ENCODE measurements around the gene SLC9A8.
A peak's percentile ranks its signal among the peaks of the same experiment; 100 is the strongest.
"Not testable (repeated sequence)": the region's sequence is repeated elsewhere in the genome, so short reads cannot be mapped to it uniquely, and the experiment has no call there.

Gene SLC9A8, protein sequence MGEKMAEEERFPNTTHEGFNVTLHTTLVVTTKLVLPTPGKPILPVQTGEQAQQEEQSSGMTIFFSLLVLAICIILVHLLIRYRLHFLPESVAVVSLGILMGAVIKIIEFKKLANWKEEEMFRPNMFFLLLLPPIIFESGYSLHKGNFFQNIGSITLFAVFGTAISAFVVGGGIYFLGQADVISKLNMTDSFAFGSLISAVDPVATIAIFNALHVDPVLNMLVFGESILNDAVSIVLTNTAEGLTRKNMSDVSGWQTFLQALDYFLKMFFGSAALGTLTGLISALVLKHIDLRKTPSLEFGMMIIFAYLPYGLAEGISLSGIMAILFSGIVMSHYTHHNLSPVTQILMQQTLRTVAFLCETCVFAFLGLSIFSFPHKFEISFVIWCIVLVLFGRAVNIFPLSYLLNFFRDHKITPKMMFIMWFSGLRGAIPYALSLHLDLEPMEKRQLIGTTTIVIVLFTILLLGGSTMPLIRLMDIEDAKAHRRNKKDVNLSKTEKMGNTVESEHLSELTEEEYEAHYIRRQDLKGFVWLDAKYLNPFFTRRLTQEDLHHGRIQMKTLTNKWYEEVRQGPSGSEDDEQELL

DNA sequence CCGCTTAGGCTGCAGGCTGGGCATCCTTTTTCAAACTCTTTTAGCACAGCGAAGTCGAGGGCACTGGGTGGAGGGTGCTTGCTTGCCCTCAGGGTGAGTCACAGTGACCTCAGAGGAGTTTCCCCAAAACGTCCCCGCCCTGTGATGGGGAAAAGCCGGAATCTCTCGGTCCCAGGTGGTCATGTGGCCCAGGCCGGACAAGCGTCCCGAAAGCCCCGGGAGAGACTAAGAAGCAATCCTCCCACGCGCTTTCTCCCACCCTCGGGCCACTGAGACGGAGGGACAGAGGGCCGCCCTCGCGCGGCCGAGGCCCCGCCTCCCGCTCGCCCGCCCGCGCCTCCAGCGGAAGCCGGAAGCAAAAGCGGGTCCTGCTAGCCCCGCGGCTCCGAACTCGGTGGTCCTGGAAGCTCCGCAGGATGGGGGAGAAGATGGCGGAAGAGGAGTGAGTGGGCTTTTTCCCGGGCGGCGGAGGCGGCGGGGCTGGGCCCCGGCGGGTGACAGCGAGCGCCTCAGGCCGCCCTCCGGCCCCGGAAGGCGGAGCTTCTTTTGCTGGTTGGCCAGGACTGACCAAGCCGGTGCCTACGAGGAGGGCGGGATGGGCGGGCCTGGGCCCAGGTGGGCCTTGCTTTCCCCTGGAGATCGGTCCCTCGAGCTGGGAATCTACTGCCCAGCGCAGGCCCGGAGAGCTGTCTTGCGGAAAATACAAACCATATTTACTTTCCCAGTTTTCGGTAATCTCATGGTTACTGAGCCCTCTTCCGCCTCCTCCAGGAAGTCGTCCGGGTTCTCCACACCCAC is at the start of gene SLC9A8:
TSS of gene SLC9A8 (plus strand) at position 322 of the 798 bp plus-strand sequence. CDS start at position 417, 95 bp downstream.
- H3K4me3 ChIP-seq (ENCODE audit: low read depth, low read length), result peak within 1 kb of the TSS; percentile 85

DNA sequence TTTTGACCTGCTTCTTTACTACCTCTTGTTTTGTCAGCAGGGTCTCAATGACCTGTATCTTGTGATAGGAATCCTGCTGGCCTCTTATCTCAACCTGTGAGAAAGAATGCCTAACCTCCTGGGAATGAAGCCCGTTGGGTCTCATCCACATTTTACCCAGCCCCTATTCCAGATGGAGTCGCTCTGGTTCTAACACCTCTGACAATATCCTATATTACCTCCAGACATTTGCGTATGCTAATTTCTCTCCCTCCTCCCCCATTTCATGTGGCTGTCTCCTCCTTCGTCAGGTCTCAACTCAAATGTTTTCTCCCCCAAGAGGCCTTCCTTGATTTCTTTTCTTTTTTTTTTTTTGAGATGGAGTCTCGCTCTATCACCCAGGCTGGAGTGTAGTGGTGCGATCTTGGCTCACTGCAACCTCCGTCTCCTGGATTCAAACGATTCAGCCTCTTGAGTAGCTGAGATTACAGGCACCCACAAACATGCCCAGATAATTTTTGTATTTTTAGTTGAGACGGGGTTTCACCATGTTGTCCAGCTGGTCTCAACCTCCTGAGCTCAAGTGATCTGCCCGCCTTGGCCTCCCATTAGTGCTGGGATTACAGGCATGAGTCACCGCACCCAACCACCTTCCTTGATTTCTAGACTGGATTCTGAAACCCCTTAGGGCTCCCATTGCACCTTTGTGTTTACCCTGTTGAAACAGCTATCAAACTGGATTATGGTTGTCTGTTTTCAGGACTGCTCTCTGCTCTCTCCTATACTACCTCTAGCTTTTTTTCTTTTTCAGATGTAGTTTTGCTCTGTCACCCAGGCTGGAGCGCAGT is 49.5 kb upstream of the SLC9A8 start:
- no peak overlapping the region for H3K4me3 ChIP-seq (ENCODE audit: low read depth, low read length)

DNA sequence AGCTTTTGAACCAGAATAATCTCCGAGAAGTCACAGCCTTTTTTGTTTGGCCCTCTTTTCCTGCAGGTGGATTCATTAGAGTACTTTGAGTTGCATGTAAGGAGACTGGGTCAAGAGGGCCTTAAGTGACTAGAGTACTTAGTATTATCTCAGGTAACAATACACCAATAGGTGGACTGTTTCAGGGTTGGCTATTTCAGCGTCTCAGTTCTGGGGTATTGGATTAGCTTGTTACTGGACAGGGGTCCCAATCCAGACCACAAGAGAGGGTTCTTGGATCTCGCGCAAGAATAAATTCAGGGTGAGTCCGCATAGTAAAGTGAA is 47.3 kb upstream of the SLC9A8 start:
- no peak overlapping the region for H3K4me3 ChIP-seq (ENCODE audit: low read depth, low read length)

DNA sequence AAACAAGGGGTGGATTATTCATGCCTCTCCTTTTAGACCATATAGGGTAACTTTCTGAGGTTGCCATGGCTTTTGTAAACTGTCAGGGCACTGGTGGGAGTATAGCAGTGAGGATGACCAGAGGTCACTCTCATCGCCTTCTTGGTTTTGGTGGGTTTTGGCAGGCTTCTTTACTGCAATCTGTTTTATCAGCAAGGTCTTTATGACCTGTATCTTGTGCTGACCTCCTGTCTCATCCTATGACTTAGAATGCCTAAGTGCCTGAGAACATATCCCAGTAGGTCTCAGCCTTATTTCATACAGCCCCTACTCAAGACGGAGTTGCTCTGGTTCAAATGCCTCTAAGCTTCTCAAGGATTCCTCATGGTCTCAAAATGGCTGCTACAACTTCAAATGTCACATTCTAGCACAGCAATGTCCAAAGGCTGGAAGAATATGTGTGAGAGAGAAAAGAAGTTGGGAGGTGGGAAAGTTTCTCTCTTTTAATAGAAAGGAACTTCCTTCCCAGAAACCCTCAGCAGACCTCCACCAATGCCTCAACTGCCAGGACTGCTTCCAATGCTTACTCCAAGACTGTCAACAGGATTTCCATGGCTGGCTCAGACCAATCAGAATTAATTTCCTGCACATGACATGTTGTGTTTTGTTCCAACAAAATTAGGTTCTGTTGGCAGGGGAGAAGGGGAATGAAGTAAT is 46.6 kb upstream of the SLC9A8 start:
- H3K4me3 ChIP-seq (ENCODE audit: low read depth, low read length), result no peak overlapping the region

DNA sequence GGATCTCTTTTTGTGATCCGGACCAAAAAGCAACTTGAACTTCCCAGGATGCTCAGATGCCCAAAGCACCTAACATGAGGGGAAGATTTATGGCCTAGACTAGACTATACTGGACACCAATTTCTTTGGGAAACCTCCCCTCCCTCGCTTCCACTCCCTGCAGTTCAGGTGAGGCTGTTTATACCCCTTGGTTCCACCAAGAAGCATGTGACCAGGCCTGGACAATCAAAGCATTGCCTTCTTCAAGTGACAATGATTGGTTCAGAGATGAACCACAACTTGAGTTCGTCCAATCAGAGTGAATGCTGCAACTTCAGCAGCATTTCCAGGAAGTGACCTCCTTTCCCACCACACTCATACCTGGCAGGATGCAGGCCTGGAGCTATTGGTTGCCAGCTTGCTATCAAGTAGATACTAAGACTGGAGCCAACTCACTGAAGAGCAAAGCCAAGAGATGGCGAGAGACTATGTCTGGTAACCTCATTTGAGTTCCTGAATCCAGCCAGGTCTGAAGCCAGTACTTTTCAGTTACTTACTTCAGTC is 45.6 kb upstream of the SLC9A8 start:
- H3K4me3 ChIP-seq (ENCODE audit: low read depth, low read length), result no peak overlapping the region

DNA sequence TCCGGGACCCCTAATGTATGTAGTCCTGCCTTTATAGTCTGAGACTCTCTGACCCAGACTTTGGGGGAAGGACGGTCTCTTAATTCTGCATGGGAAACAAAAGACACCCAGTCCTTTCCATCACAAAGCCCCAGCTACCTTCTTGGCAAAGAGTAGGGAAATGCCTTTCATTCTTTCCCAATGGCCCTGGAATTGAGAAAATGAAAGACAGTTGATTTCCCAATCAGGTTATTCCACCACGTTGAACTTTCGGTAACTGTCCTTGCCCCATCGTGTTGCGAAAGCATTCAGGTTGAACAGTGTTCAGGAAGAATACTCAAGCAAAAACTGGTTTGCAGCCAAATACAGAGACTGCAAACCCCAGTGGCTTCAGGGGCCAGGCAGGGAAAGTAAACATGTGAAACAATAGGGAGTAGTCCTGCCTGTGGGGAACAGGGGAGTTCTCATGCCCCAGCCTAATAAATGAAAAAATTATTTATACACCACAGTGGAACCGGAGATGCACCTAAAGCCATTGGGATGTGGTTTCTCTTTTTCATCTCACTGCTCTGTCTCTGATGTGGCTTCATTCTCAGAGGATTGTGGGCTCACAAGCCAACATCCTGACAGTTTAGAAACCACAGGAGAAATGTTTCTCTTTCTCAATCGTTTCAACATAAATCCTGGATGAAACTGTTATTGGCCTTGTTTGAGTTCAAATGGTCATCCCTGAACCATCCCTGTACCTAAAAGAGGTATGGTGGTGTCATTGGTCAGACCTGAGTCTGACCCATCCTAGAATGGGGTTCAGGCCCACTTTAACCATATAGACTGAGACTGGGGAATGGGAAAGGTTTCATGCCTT is 44.2 kb upstream of the SLC9A8 start:
- no peak overlapping the region for H3K4me3 ChIP-seq (ENCODE audit: low read depth, low read length)

DNA sequence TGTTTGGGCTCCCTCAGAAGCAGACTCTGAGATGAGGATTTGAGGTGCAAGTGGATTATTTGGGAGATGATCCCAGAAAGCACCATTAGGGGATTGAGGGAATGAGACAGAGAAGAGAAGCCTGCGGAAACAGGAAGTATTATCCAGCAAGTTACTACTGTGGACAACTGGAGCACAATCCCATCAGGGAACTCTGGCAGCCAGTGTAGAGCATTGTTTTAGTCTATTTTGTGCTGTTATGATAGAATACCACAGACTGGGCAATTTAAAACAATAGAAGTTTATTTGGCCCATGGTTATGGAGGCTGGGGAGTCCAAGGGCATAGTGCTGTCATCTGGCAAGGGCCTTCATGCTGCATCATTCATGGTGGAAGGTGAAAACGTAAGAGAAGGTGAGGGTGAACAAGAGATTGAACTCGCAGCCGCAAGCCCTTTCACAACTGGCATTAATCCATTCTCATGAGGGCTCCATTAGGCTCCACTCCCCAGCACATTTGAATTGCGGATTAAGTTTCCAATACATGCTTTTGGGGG is 43.5 kb upstream of the SLC9A8 start:
- no peak overlapping the region for H3K4me3 ChIP-seq (ENCODE audit: low read depth, low read length)

DNA sequence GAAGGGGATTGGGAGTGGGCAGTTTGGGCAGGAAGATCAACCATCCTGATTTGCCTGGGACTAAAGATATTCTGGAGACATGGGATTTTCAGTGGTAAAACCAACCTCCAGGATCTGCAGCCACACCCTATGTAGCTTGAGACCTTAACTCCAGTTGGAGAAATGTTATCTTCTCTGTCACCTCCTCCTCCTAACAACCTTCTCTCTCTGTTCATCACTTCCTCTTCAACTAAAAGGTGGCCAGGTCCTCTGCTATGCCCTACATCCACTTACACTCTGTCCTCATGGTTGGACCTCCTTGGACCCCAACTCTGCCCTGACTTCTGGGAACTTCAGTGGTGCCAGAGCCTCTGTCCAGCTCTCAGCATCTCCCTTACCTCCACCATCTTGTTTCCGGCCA is 42.0 kb upstream of the SLC9A8 start:
- no peak overlapping the region for H3K4me3 ChIP-seq (ENCODE audit: low read depth, low read length)

DNA sequence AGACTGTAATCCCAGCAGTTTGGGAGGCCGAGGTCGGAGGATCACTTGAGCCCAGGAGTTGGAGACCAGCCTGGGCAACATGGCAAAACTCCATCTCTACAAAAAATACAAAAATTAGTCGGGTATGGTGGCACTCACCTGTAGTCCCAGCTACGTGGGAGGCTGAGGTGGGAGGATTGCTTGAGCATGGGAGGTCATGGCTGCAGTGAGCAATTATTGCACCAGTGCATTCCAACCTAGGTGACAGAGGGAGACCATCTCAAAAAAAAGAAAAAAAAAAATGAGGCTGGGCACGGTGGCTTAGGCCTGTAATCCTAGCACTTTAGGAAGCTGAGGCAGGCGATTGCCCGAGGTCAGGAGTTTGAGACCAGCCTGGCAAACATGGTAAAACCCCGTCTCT is 38.4 kb upstream of the SLC9A8 start:
- H3K4me3 ChIP-seq (ENCODE audit: low read depth, low read length), result not testable (repeated sequence)

DNA sequence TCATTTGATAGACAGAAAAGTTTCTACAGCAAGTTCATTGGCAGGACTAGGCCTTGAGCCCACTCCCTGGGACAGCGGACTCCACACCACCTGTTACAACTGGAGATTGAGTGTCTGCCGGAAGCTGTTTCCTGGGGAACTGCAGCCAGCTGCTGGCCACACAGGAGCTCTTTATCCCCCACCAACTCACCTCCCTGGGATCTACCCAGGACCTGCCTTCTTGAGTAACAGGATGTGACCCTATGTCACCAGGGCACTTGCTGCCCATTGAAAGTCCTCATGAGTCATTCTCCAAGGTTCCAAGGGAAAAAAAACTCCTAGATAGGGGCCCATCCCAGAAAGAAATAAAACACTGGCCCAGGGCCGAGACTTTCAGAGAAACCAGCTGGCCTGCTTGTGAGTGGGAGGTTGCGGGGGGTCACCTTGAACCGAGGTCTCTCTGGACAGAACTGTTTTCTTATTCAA is 37.4 kb upstream of the SLC9A8 start:
- H3K4me3 ChIP-seq (ENCODE audit: low read depth, low read length), result no peak overlapping the region

DNA sequence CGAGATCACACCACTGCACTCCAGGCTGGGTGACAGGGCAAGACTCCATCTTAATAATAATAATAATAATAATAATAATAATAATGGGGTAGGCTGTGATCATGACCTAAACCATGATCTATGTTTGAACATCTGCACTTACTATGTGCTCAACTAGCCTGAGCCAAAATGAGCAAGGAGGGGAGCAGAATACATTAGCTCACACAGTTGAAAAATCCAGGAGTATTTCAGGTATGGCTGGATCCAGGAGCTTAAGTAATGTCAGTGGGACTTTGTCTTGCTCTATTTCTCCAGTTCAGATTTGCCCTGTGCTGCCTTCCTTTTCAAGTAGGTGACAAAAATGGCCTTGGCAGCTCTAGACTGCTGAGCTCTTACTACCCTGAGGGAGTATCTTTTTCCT is 32.7 kb upstream of the SLC9A8 start:
- no peak overlapping the region for H3K4me3 ChIP-seq (ENCODE audit: low read depth, low read length)

DNA sequence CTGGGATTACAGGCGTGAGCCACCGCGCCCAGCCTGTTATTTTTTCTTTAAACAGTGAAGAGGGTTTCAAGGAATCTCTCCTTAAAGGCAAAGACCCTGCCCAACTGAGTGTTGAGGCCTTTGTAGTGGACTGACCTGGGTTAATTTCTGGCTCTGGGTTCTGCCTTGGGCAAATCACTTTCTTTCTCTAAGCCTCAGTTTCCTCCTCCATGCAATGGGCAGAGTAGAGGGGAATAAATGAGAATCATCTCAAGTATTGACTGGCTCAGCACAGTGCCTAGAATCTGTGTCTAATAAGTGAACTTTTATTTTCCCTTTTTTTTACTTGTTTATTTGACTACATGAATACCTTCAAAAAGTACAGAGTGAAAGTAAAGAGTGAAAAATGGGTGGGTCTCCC is 31.0 kb upstream of the SLC9A8 start:
- no peak overlapping the region for H3K4me3 ChIP-seq (ENCODE audit: low read depth, low read length)

DNA sequence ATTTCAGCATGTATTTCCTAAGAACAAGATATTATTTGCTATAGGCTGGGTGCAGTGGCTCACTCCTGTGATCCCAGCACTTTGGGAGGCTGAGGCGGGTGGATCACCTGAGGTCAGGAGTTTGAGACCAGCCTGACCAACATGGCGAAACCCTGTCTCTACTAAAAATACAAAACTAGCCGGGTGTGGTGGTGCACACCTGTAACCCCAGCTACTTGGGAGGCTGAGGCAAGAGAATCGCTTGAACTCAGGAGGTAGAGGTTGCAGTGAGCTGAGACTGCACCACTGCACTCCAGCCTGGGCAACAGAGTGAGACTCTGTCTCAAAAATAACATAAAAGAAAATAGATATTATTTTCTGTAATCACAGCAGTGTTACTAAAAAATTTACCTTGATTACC is 30.2 kb upstream of the SLC9A8 start:
- H3K4me3 ChIP-seq (ENCODE audit: low read depth, low read length), result not testable (repeated sequence)

DNA sequence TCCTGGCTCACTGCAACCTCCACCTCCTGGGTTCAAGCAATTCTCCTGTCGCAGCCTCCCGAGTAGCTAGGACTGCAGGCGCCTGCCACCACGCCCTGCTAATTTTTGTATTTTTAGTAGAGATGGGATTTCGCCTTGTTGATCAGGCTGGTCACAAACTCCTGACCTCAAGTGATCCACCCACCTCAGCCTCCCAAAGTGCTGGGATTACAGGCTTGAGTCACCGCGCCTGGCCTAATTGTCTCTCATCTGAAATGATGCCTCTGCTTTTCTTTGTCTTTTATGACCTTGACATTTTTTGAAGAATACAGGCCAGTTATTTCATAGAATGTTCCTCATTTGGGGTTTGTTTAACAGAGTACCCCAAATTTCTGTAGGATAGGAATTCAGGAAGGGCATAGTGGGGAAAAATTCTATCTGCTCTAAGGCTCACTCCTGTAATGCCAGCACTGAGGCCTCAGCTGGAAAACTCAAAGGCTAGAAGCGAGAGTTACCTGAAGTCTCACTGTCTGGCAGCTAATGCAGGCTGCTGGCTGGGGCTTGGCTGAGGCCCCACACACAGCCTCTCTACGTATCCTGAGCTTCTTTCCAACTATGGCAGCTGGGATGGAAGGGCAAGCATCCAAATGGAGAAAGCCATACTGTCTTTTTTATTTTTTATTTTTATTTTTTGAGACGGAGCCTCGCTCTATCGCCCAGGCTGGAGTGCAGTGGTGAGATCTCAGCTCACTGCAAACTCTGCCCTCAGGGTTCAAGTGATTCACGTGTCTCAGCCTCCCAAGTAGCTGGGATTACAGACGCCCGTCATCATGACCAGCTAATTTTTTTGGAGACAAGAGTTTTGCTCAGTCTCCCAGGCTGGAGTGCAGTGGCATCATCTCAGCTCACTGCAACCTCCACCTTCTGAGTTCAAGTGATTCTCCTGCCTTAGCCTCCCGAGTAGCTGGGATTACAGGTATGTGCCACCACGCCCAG is 29.3 kb upstream of the SLC9A8 start:
- H3K4me3 ChIP-seq (ENCODE audit: low read depth, low read length), result not testable (repeated sequence)

DNA sequence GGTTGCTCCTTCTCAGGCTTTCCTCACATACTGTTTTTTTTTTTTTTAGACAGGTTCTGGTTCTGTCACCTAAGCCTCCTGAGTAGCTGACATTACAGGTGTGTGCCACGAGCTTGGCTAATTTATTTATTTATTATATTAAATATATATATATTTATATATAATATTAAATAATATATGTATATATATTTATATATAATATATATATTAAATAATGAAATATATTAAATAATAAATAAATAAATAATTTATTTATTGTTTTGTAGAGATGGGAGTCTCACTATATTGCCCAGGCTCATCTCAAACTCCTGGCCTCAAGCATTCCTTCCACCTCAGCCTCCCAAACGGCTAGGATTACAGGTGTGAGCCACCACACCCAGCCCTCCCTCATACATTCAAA is 28.3 kb upstream of the SLC9A8 start:
- H3K4me3 ChIP-seq (ENCODE audit: low read depth, low read length), result no peak overlapping the region

DNA sequence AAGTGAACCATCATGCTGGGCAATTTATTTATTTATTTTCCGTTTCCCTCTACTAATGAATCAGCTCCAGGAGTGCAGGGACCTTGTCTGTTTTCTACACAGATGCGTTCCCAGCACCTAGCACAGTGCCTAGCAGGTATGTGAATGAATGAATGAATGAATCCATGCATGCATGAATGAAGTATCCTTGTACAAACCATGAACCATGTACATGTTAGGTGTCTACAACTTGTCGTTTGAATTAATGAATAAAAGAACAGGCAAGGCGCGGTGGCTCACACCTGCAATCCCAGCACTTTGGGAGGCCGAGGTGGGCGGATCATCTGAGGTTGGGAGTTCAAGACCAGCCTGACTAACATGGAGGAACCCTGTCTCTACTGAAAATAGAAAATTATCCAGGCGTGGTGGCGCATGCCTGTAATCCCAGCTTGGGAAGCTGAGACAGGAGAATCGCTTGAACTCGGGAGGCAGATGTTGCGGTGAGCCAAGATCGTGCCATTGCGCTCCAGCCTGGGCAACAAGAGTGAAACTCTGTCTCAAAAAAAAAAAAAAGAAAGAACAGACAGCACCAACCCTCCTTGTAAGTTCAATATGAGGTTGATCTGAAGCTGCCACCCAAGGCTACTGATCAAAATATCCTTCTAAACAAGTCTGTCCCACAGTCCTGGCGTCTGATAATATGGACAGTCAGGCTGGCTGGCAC is 27.3 kb upstream of the SLC9A8 start:
- H3K4me3 ChIP-seq (ENCODE audit: low read depth, low read length), result no peak overlapping the region

DNA sequence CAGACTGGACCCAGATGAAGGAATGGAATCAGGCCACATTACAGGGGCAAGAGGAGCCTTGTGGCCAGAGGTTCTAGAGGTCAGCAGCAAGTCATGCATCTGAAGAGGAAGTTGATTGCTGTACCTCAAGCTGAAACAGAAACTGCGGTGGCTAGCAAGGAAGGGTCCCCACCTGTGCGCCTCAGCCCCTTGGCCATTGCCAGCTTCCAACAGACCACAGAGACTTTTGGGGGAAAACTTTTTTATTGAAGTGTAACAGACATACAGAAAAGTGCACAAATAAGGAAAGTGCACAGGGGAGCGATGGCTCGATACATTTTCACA is 26.8 kb upstream of the SLC9A8 start:
- H3K4me3 ChIP-seq (ENCODE audit: low read depth, low read length), result no peak overlapping the region
